GM18517 (cell line): ENCODE data around the gene RIGI.
"Not testable (repeated sequence)": the region's sequence is repeated elsewhere in the genome, so short reads cannot be mapped to it uniquely, and the experiment has no call there.

Source experiments
- ATAC-seq: cut with Tn5 transposase; IDR thresholded peaks from one replicate; pipeline ENCODE4 v1.9.1; 2021; ENCODE audit warnings: mild to moderate bottlenecking, moderate library complexity; ENCODE audit not compliant: unreplicated experiment

RIGI gene

DNA sequence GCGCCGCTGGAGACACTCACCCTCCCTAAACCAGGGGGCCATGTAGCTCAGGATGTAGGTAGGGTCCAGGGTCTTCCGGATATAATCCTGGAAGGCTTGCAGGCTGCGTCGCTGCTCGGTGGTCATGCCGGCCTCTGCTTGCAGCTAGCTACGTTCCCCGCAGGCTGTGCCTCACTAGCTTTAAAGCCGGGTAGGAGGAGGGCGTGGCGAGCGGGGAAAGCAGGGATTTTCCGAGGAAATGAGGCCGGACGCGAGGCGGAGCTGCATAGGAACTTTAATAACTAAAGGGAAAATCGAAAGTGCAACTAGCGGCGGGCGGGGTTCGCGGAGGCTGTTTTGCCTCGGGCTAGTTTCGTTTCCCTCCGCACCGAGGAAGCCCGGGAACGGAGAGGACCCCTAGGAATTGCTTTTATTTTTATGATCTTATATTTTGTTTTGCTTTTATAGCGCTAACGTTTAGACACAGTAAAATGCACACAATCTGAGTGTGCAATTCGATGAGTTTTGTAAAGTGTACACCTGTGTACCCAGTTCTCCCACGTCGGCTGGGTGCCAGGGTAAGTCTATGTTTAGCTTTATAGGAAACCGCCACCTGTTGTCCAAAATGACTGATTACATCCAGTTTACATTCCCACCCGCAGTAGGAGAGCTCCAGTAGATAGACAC is at the start of gene RIGI:
RIGI (minus strand) TSS at position 156 of the 666 bp plus-strand sequence; CDS start at position 126, 30 bp downstream.
- ATAC-seq, result peak; percentile 79

DNA sequence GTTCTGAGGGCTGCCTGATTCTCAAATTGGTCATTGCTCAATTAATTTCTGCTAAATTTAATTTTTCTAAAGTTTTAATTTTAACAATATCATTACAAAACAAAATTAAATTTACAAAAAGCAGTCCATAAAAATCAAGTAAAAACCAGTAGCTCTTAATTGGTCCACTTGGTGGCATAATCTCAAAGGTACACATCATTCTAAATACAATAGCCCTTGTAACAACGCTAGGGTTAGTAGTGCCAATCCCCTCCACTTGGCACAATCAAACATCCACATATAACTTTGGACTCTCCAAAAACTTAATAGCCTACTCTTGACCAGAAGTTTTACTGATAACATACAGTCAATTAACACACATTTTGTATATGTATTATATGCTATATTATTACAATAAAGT is 48.9 kb upstream of the RIGI start:
- no peak for ATAC-seq

GRCh38 chr9:32573821-32574220 is 47.8 kb upstream of the RIGI start:
- no peak for ATAC-seq

- ATAC-seq, result peak; percentile 82
Observed at GRCh38 chr9:32572900-32573523, 47.0 kb upstream of the RIGI start, which contains the start of gene NDUFB6. NDUFB6 (minus strand) TSS chr9:32573159; CDS start chr9:32573060, 99 bp downstream.

- peak; percentile 88 for ATAC-seq
Observed at GRCh38 chr9:32571969-32572899, 46.2 kb upstream of the RIGI start.

DNA sequence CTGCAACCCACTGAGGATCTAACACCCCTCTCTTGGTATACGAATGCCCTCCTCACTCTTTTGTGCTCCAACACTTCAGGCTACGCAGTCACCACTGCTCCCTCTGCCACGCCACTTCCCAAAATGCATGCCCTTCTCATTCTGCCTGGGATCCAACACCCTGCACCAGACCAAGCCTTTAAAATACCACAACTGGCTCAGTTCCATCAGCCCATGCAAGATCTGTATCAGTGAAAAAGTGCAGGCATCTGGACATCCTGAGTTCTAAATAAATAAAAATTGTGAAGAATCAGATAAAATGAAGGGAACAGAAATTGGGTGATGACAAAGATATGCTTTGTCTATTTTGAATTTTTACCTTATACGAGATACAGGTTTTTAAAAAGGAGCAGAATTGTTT is 44.3 kb upstream of the RIGI start:
- no peak for ATAC-seq

GRCh38 chr9:32566770-32567169 is 40.8 kb upstream of the RIGI start:
- no peak for ATAC-seq

GRCh38 chr9:32565967-32566366 is 40.0 kb upstream of the RIGI start:
- ATAC-seq, result no peak

DNA sequence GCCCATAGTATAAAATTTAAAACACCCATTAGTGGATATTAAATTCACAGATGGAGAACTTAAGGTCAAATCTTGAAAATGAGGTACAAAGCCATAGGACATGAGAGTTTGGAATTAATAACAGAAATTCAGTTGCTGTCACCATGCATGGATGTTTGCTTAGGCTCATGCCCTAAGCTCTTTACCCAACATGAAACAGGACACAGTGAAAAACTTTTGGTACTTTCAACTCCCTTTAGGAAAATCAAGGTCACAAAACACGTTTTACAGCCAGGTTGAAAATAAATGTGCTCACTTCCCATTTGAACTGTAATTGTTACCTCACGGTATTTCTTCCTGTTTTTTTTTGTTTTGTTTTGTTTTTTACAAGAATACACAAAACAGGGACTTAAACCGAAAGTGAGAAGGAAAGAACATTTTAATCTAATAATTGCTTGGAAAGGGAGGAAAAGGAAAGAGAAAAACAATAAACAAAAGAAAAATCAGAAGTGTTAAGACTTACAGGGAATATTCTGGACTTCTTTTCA is 32.5 kb upstream of the RIGI start:
- ATAC-seq, result no peak

- no peak for ATAC-seq
Observed at GRCh38 chr9:32554591-32554990, 28.6 kb upstream of the RIGI start.

- ATAC-seq, result no peak
Observed at GRCh38 chr9:32554107-32554506, 28.1 kb upstream of the RIGI start.

DNA sequence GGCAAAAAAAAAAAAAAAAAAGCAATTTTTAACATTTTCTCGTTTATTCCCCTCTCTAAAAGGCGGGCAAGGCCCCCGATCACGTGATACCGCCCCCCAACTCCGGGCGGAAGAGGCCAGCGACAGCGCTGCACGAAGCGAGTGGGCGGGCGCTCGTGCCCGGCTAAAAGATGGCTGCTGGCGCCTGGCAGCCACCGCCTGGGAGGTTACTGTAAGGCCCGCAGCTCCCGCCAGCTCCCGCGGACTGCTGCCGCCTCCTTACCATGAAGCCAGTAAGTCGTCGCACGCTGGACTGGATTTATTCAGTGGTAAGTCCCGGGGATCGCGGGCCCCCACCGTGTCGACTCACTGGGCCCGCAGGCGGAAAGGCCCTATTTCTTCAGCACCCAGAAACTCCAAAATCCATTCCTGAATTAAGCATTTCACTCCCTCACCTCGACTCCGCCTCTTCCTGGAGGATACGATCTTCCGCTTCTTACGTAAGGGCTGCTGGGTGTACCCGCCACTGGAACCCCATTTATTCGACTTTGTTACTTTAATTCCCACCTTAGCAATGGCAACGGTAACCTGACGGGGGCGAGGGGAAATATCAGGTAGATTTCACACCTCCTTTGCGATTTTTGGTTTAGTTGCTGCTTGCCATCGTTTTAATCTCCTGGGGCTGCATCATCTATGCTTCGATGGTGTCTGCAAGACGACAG is 26.3 kb upstream of the RIGI start, which contains the start of the genes SMIM27 and TOPORS:
SMIM27 (plus strand) TSS at position 156 of the 701 bp plus-strand sequence; CDS start at position 264, 108 bp downstream.
TOPORS (minus strand) TSS at position 415 of the 701 bp plus-strand sequence; CDS start at position 265, 150 bp downstream.
- peak; percentile 65 for ATAC-seq

GRCh38 chr9:32551276-32552051 is 25.5 kb upstream of the RIGI start:
- ATAC-seq, result peak; percentile 6

DNA sequence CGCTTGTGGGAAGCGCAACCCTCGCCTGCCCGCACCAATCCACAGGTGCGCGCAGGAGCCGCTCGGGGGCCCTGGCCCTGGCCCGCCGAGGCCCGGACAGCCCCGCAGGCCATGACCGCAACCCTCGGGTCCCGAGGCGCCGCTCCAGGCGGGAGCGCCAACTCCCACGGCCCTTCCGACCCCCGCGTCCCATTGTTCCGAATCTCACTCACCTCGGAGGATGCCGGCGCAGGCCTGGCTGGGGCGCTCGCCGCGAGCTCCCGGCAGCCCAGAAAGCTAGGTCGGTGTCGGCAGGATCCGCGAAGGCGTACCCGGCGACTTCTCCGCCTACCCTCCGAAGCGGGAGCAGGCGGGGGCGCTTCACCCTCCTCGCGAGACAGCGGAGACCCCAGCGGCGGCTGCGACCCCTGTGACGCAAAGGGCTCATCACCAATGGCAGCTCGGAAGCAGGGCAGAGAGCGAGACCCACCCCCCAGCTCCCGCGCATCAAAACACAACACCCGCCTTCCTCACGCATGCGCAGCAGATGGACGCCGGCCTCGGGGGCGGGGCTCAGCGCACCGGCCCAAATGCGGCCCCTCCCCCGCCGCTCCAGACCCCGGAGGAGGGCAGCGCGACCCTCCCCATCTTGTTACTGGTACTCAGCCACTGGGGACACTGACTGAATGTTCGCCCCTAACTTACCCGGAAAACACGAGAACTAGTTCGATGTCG is 24.7 kb upstream of the RIGI start:
- peak; percentile 58 for ATAC-seq

DNA sequence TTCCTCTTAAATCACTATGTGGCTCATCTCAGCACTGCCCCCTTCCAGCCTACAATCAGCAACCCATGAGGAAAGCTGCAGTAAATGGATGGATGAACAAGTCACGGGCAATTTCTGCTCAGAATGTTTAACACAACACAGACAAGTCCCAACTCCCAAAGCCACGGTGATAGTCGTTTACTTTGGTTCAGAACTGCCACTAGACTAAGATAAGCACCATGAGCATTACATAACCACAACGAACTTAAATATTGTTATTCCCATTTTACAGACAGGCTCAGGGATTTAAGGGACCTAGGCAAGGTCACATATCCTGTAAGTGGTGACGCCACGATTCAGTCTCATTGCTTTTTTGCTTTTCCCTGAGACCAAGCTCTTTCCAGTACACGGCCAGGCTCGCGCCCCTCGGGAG is 24.2 kb upstream of the RIGI start:
- no peak for ATAC-seq

GRCh38 chr9:32548213-32548612 is 22.2 kb upstream of the RIGI start:
- not testable (repeated sequence) for ATAC-seq

- no peak for ATAC-seq
Observed at GRCh38 chr9:32545884-32546283, 19.9 kb upstream of the RIGI start.

DNA sequence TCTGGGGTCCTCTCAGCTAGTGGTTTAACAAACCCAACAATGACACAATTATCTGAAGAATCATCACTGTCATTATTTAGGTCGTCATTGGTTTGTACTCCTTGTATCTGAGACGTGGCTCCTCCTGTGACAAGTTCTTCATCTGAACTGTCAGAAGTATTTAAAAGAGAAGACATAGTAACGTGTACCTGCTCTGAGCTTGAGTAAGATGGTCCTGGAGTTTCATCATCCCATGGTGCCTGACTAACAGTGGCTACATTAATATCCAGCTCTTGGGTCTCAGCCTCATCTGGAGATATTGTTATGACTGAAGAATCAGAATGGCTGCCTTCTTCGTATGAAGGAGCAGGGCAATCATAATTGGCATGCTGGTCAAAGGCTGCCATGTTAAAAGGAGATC is 17.1 kb upstream of the RIGI start:
- no peak for ATAC-seq

- no peak for ATAC-seq
Observed at GRCh38 chr9:32533816-32534215, 7.8 kb upstream of the RIGI start.
